ENCODE results near the gene ITPRIP.

Gene ITPRIP

DNA sequence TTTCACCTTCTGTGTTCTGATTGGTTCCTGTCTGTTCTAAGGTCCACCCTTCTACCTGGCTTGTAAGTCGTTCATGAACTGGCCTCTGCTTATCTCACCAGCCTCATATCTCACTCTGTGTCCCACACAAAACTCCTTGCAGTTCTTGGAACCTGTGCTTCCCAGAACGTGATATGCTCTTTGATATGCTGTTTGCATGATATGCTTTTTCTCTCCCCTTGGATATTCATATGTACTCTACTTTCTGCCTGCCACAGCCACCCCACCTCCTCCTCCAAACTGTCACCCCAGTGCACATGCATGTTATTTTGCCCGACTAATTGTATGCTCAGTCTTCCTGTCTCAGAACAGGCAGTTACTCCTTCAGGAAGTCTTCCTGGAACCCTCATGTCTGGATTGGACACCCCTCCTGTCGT is 1.9 kb upstream of the ITPRIP start:
- no peak for DNase-seq (ENCODE audit: low spot score)

DNA sequence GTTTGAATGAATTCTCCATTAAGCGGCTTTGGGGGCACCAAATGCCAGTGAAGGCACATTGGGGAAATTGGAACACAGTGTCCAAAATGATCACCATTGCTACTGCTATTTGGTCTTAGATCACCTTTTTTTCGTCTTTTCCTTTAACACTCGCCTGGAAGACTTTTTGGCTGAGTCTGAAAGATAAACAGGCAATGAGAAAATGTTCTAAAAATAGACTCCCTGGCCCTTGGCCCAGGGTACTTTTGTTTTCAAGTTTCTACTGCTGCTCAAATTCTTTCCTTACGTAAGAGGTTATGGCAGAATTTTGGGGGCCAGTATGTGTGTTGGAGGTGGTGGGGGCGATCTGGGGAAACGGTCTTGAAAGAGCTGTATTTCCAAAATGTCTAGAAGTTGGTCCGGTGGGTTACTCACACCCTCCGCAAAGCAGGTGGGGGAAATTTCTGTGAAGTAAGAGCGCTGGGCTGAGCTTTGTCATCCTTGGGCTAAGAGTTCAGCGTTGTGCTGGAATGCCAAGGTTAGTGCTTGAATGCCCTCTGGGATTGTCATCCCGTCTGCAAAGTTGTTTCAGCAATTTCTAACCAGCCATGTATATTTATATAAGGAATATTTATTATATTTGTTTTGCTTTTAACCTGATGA is 1.3 kb upstream of the ITPRIP start:
- DNase-seq (ENCODE audit: low spot score) = no peak

GRCh38 chr10:104337521-104337984 is 712 bp downstream of the ITPRIP start:
- peak; percentile 71 for DNase-seq (ENCODE audit: low spot score)

GRCh38 chr10:104336821-104337467 is 1.3 kb downstream of the ITPRIP start:
- DNase-seq (ENCODE audit: low spot score) = no peak

GRCh38 chr10:104334965-104335650 is 3.2 kb downstream of the ITPRIP start:
- DNase-seq (ENCODE audit: low spot score) = no peak

DNA sequence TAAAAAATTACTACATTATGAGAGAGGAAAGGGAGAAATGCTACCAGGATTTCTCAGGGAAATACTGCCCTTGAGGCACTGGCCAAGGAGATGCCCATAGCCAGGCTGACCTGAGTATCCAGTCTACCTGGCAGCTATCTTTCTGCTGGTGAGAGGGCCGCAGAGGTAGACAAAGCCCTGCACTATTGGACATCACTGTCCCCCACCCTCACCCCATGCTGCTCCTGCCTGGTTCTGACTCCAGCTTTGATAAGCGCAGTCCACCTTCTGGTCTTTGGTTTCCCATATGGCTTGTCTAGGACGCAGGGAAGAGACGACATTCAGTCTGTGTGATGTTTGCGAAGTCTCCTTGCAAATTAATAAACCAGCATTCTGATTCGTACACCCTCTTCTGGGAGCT is 3.7 kb downstream of the ITPRIP start:
- no peak for DNase-seq (ENCODE audit: low spot score)

DNA sequence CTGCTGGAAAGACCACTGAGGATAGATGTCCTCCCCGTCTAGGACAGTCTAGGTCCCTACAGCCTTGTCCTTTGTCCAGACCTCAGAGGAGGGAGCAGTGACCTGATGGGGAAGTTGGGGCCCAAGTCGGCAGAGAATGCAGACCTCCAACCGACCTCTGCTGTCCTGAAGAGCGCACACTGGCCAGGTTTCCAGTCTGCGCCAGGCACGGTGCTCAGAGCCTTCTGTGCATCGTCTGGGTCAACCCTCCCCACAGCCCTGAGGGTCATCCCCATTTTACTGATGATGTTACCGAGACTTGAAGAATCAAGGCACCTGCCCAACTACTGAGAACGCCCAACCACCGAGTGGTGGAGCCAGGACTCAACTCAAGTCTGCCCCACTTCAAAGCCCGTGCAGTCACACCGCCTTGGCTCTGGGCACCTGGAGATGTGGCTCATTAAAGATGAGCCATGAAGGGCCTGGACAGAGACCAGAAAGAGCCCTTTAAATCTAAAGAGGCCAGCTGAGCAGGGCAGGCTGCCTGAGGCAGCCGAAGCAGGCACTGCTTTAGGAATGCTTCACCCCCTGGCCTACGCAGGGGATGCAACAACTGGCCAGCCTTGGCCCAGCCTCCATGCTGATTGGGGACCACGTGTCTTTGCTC is 4.4 kb downstream of the ITPRIP start:
- no peak for DNase-seq (ENCODE audit: low spot score)

GRCh38 chr10:104333032-104333727 is 5.1 kb downstream of the ITPRIP start:
- DNase-seq (ENCODE audit: low spot score) = no peak

DNA sequence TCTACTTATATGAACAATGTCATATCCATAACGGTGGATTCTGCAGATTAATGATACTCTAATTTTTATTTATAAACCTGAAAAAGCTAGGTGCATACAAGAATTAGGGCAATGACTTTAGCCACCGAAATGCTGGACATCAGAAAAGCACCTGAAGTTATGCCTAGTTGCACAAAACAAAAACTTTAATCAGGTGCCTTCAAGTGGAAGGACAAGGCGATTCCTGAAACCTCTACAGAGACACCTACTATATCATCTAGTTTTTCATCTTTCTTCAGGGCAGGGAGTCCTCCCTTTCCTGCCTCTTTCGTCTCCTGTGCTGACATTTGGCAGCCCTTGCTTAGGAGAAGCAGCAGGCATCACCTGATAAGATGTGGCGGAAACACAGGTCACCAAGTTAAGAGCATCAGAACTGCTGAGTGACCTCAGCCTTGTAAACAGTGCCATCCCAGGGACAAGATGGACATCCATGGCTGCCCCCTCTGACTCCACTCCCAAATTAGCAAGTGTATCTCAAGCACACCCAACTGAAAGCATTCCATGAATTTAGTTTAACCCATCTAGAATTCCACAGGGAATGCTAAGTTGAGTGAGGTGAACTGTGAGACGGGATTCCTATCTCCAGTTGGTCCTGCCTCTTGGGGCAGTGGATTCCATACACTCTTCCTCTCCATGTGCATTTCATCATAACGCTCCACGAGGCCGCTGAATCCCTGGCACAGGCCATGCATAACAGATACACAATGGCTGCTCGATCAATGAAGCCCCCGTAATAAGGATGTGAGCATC is 5.8 kb downstream of the ITPRIP start:
- no peak for DNase-seq (ENCODE audit: low spot score)

DNA sequence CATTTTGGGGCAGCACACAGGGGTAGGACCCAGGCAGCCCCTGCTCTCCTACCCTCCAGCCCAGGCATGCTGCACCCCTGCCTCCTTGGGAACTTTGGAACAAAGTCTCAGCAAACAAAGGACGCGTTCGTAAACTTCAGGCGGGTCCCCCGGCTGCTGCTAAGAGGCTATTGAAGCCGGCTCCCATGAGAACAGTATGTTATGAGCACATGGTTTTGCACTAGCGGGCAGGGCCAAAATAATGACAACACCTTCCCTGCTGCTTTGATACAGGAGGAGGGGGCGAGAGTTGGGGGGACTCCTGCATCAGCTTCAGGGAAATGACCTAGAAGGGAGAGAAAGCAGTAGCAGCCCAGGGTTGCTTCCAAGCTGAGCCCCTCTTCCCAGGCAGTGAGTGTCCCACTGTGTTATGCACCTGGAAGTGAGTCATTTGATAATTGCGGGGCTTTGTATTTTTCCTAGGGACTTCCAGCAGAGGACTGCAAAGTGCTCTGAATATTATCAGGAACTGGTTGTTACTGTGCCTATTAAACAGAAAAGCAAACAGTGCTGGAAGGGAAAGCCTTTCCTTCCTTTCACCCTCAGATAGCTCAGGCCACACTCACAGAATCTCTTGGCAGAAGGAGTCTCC is 6.9 kb downstream of the ITPRIP start:
- no peak for DNase-seq (ENCODE audit: low spot score)

DNA sequence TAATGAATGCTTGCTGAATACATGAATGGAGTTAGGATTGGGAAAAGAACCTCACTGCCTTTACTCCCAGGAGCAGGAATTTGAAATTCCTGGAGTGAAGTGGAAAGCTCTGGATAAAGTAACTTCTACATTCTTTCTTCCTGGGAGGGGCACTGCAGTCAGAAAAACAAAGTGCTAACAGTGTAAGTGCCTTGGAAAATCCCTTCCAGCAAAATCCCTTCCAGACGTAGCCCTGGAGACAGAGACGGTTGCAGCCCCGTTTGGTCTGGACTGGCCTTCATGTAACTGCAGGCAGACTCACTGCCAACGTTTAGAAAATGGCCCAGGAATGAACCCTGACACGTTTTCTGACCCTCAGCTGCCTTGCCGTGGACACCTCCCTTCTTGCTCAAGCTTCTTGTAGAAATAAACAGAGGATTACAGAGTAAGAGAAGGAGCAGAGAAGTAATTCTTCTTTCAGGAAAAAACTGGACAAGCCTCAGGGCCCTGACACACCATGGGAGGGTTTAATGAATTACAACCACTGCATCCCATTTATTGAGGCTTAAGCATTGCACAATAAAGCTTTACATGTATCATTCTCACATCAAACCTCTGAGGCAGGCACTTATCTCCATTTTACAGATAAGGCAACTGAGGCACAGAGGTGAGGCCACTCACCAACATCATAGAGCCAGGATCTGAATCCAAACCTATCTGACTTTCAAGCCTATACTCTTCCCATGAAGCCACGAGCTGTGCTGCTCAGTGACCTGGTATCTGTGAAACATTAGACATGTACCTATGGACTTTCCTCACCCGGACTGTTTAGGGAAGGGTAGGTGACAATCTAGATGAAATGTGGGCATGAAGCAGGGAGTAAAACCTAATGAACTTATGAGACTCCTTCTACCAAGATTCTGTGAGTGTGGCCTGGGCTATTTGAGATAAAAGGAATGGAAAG is 7.8 kb downstream of the ITPRIP start:
- no peak for DNase-seq (ENCODE audit: low spot score)

- no peak for DNase-seq (ENCODE audit: low spot score)
Measured at GRCh38 chr10:104329735-104330134, 8.5 kb downstream of the ITPRIP start.

GRCh38 chr10:104328896-104329710 is 9.2 kb downstream of the ITPRIP start:
- no peak for DNase-seq (ENCODE audit: low spot score)

- no peak for DNase-seq (ENCODE audit: low spot score)
Measured at GRCh38 chr10:104328646-104328895, 9.7 kb downstream of the ITPRIP start.

- no peak for DNase-seq (ENCODE audit: low spot score)
Measured at GRCh38 chr10:104327745-104328645, 10.3 kb downstream of the ITPRIP start.

DNA sequence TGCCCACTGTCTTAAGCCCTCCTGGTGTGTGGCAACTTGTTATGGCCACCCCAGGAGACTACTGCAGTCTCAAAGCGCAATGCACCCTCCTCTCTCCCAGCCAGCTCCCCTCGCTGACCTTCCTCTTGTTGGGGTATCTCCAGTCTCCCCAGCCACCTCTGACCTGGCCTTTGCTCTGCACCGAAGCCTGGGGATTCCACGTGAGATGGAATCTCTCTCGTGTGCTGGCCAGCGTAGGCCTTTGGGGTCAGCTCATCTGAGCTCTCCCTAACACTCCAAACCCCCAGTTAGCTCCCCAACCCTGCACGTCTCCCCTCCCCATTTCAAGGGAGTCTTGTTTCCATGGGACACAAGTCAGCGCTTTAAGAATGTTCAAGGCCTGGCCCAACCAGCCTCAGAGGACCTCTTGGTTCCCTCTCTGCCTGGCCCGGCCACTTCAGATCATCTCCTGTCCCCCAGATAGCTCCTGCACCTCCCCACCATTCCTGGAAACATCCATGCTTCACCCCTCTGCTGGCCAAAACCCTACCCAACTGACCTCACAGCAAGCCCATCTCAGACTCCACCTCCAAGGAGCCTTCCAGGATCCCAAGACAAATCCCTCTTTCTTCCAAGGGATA is 11.2 kb downstream of the ITPRIP start:
- no peak for DNase-seq (ENCODE audit: low spot score)

Measured in germinal center (tissue), 1 donor.